MM.1S (cell line): Measurements from ENCODE around the gene RPTOR.

Experiments
- DNase-seq: peaks from one replicate; pipeline ENCODE4 v3.0.0-alpha.2; 2015
- H2AFZ ChIP-seq: fragments of 300-600 bp; sonication (generic); 2 replicates; pipeline ENCODE4 v1.6.0; 2016; ENCODE audit warnings: antibody characterized with exemption, low read length
- H3F3A ChIP-seq: fragments of 300-600 bp; sonication (generic); 2 replicates; pipeline ENCODE4 v1.6.1; 2016; ENCODE audit warnings: mild to moderate bottlenecking, antibody characterized with exemption, low read length, moderate library complexity, mixed read lengths; ENCODE audit not compliant: insufficient read depth
- H3K27ac ChIP-seq: fragments of 300-600 bp; sonication (generic); 2 replicates; pipeline ENCODE4 v1.5.1; 2016; ENCODE audit warnings: mild to moderate bottlenecking, low read length
- H3K27me3 ChIP-seq: fragments of 300-600 bp; sonication (generic); replicated peaks from 2 replicates; pipeline ENCODE4 v1.6.0; 2016; ENCODE audit warnings: low read length; ENCODE audit not compliant: insufficient read depth
- H3K36me3 ChIP-seq: fragments of 300-600 bp; sonication (generic); replicated peaks from 2 replicates; pipeline ENCODE4 v1.6.1; 2016; ENCODE audit warnings: mild to moderate bottlenecking, low read length, mixed read lengths; ENCODE audit not compliant: insufficient read depth
- H3K4me1 ChIP-seq: fragments of 300-600 bp; sonication (generic); 2 replicates; pipeline ENCODE4 v1.6.1; 2016; ENCODE audit warnings: low read length, mixed read lengths
- H3K4me2 ChIP-seq: fragments of 300-600 bp; sonication (generic); 2 replicates; pipeline ENCODE4 v1.6.0; 2016; ENCODE audit warnings: low read depth, low read length
- H3K4me3 ChIP-seq: fragments of 300-600 bp; sonication (generic); 2 replicates; pipeline ENCODE4 v1.5.1; 2016; ENCODE audit warnings: low read length, mixed read lengths
- H3K79me2 ChIP-seq: fragments of 300-600 bp; sonication (generic); 2 replicates; pipeline ENCODE4 v1.6.1; 2016; ENCODE audit warnings: mixed run types, low read length, mixed read lengths
- H3K9ac ChIP-seq: fragments of 300-600 bp; sonication (generic); 2 replicates; pipeline ENCODE4 v1.6.1; 2016; ENCODE audit warnings: low read length, mixed read lengths
- H3K9me2 ChIP-seq: fragments of 300-600 bp; sonication (generic); replicated peaks from 2 replicates; pipeline ENCODE4 v1.6.1; 2016; ENCODE audit warnings: mild to moderate bottlenecking, low read length, mixed read lengths; ENCODE audit not compliant: insufficient read depth
- H3K9me3 ChIP-seq: fragments of 300-600 bp; sonication (generic); replicated peaks from 2 replicates; pipeline ENCODE4 v1.6.1; 2016; ENCODE audit warnings: mild to moderate bottlenecking, low read length, mixed read lengths; ENCODE audit not compliant: insufficient read depth
- H4K20me1 ChIP-seq: fragments of 300-600 bp; sonication (generic); 2 replicates; pipeline ENCODE4 v1.6.1; 2016; ENCODE audit warnings: mild to moderate bottlenecking, low read length, moderate library complexity, mixed read lengths; ENCODE audit not compliant: insufficient read depth
- EZH2 ChIP-seq: fragments of 300-600 bp; sonication (generic); optimal IDR thresholded peaks from 2 replicates; pipeline ENCODE3; 2017; ENCODE audit warnings: low read depth, mild to moderate bottlenecking, antibody characterized with exemption, low read length, mixed read lengths
- EZH2phosphoT487 ChIP-seq: fragments of 300-600 bp; sonication (generic); IDR thresholded peaks from 2 replicates; pipeline ENCODE4 v1.6.1; 2018; ENCODE audit warnings: antibody characterized with exemption, low read length
- TF ChIP-seq, protein P1 (sequence below): fragments of 300-600 bp; sonication (generic); IDR thresholded peaks from 2 replicates; pipeline ENCODE4 v1.5.1; 2016; ENCODE audit warnings: antibody characterized with exemption, low read length, mixed read lengths

RPTOR gene

GRCh38 chr17:80956321-80957190 is 411.9 kb downstream of the RPTOR start:
- no peak overlapping the region for H3K27ac ChIP-seq
- no peak overlapping the region for H3K4me3 ChIP-seq
- no peak overlapping the region for H3K9ac ChIP-seq
- TF ChIP-seq EZH2 (no peak), EZH2phosphoT487 (no peak)
- TF ChIP-seq, protein P1, sequence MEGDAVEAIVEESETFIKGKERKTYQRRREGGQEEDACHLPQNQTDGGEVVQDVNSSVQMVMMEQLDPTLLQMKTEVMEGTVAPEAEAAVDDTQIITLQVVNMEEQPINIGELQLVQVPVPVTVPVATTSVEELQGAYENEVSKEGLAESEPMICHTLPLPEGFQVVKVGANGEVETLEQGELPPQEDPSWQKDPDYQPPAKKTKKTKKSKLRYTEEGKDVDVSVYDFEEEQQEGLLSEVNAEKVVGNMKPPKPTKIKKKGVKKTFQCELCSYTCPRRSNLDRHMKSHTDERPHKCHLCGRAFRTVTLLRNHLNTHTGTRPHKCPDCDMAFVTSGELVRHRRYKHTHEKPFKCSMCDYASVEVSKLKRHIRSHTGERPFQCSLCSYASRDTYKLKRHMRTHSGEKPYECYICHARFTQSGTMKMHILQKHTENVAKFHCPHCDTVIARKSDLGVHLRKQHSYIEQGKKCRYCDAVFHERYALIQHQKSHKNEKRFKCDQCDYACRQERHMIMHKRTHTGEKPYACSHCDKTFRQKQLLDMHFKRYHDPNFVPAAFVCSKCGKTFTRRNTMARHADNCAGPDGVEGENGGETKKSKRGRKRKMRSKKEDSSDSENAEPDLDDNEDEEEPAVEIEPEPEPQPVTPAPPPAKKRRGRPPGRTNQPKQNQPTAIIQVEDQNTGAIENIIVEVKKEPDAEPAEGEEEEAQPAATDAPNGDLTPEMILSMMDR, result no peak
- H3K36me3 ChIP-seq, result no peaks in the 10 kb centered on the region
- H3K4me2 ChIP-seq, result no peak overlapping the region
- no peak overlapping the region for H2AFZ ChIP-seq
- no peaks in the 10 kb centered on the region for H3K79me2 ChIP-seq
- H3K9me2 ChIP-seq, result no peaks in the 10 kb centered on the region
- no peak for DNase-seq
- H3K27me3 ChIP-seq, result no peaks in the 10 kb centered on the region
- no peaks in the 10 kb centered on the region for H3K9me3 ChIP-seq
- H3F3A ChIP-seq, result no peaks in the 10 kb centered on the region
- H3K4me1 ChIP-seq, result no peaks in the 10 kb centered on the region
- H4K20me1 ChIP-seq, result no peaks in the 10 kb centered on the region

DNA sequence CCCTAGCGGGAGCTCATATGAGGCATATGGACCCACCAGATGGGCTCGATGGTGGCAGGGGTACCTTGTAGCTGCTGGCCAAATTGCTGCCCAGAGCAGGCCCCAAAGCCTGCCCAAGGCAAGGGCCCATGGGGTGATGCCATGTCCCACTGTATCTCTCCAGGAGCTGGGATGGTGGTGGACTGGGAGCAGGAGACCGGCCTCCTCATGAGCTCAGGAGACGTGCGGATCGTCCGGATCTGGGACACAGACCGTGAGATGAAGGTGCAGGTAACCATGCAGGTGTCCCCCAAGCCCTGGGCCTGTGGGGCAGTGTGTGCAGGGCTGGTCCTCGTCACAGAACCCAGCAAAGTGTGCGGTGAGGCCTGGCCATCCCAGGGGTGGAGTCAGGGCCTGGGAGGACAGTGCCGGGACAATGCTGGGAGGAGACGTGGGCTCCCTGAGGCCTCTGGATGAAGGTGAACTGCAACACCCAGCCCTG is 412.9 kb downstream of the RPTOR start:
- Histone ChIP-seq H3K79me2 (no peaks in the 10 kb centered on the region), H3K36me3 (no peaks in the 10 kb centered on the region), H3K9ac (no peak overlapping the region), H3K9me3 (no peaks in the 10 kb centered on the region), H3K27me3 (no peaks in the 10 kb centered on the region), H3F3A (no peaks in the 10 kb centered on the region), H2AFZ (no peak overlapping the region), H3K9me2 (no peaks in the 10 kb centered on the region), H3K4me2 (no peak overlapping the region), H3K4me1 (no peaks in the 10 kb centered on the region), H3K27ac (no peak overlapping the region), H3K4me3 (no peak overlapping the region), H4K20me1 (no peaks in the 10 kb centered on the region)
- no peak for DNase-seq
- TF ChIP-seq EZH2 (no peak), EZH2phosphoT487 (no peak)
- TF ChIP-seq, protein P1, result no peak

- Histone ChIP-seq H3K79me2 (no peaks in the 10 kb centered on the region), H3K9me3 (no peaks in the 10 kb centered on the region), H3K27me3 (no peaks in the 10 kb centered on the region), H4K20me1 (no peaks in the 10 kb centered on the region), H3K9ac (no peak overlapping the region), H3K4me3 (no peak overlapping the region), H2AFZ (no peak overlapping the region), H3K36me3 (no peaks in the 10 kb centered on the region), H3F3A (no peaks in the 10 kb centered on the region), H3K27ac (no peak overlapping the region), H3K4me1 (no peaks in the 10 kb centered on the region), H3K4me2 (no peak overlapping the region), H3K9me2 (no peaks in the 10 kb centered on the region)
- TF ChIP-seq EZH2, result no peak
- no peak for TF ChIP-seq EZH2phosphoT487
- TF ChIP-seq, protein P1, result no peak
- DNase-seq, result no peak
Measured at GRCh38 chr17:80959330-80960036, 414.8 kb downstream of the RPTOR start.
